NT2/D1 (cell line): Measurements from ENCODE around the gene RNF141.

Experiments
- SUZ12 ChIP-seq: IDR thresholded peaks from 2 replicates; pipeline ENCODE4 v1.6.1; 2011; ENCODE audit not compliant: insufficient read length, insufficient read depth; ENCODE audit errors: extremely low read depth
- YY1 ChIP-seq: IDR thresholded peaks from 2 replicates; pipeline ENCODE4 v1.6.1; 2011; ENCODE audit not compliant: insufficient read length, insufficient read depth
- ZNF274 ChIP-seq: IDR thresholded peaks from 2 replicates; pipeline ENCODE4 v1.6.1; 2011; ENCODE audit warnings: mild to moderate bottlenecking, low read depth, low read length

- no peak for TF ChIP-seq ZNF274
- no peak for TF ChIP-seq YY1
- no peak for TF ChIP-seq SUZ12
Observed at GRCh38 chr11:10541561-10541930, 559 bp upstream of the RNF141 start.
